ENCODE measurements around the gene MYO15A. TPM values are rescaled to one million over a fixed set of nuclear protein-coding genes. Genes with fewer than 3 reads are reported as not detected.
A peak's percentile ranks its signal among the peaks of the same experiment; 100 is the strongest.

MYO15A gene
- polyA plus RNA-seq, 1 donor (not counting 4 experiments of a cell fraction or from before 2014, with no cell fraction given): 0.20 TPM

DNA sequence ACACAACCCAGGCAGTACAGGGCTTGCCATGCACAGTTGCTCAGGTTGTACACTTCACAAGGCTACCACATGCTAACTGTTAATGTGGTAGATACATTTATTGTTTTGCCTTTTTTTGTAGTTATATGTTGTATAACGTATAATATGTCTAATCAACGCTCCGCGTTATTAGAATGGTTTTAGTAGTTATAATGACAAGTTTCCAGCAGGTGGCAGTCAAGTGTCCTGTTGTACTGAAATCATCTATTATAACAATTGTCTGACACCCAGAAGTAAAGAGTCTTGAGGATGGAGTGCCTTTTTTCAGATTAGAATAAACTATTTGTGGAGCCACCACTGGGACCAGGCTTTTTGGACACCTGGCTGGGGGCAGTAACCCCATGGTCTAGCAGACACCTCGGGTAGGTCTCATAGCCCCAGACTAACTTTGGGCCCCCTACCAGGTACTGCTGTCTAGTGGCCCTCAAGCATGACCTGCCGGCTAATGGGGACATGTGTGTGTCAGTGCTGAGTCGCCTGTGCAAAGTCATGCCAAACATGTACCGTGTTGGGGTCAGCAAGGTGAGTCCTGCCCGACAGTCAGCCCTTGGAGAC lies 32.8 kb downstream of the MYO15A start:
- DNase-seq (ENCODE audit: low read depth, low spot score): no peak

DNA sequence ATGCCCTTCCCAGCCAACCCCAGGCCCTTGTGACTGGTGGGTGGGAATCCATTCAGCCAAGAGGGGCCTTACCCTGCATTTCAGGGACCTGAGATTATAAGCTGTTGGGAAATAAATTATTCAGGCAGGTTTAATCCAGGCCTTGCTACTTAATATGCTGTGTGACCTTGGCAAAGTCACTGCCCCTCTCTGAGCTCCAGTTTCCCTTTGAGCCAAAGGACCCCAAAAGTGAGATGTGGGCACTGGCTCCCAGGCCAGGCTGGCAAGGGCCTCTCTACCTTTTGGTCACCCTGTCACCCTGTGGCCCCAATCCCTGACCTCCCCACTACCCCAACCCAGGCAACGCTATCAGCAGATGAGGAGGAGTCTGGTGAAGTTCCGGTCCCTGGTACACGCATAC lies 33.9 kb downstream of the MYO15A start:
- Histone ChIP-seq H3K27me3 (ENCODE audit: control insufficient read depth, extremely low read depth, insufficient read depth, low read length) (peaks cover 11% of the 10 kb centered on the region), H3K27ac (ENCODE audit: control insufficient read depth, insufficient read depth, low read length) (no peak overlapping the region), H2AFZ (ENCODE audit: control insufficient read depth, low read length) (no peak overlapping the region), H3K9me1 (ENCODE audit: control insufficient read depth, extremely low read depth, insufficient read depth, low read length) (no peaks in the 10 kb centered on the region), H3K79me2 (ENCODE audit: control insufficient read depth, insufficient read depth, low read length) (no peaks in the 10 kb centered on the region), H4K20me1 (ENCODE audit: control insufficient read depth, extremely low read depth, insufficient read depth, low read length) (no peaks in the 10 kb centered on the region), H3K4me1 (ENCODE audit: control insufficient read depth, extremely low read depth, insufficient read depth, low read length) (no peaks in the 10 kb centered on the region), H3K36me3 (ENCODE audit: control insufficient read depth in 2 of 2, extremely low read depth in 1 of 2, insufficient read depth in 2 of 2, low read length in 2 of 2) (no peaks in the 10 kb centered on the region), H3K4me3 (ENCODE audit: control insufficient read depth in 2 of 3, extremely low read depth in 1 of 3, insufficient read depth in 2 of 3, low read depth in 1 of 3, low read length in 3 of 3) (no peak overlapping the region), H3K9me3 (ENCODE audit: control insufficient read depth, low read depth, low read length) (no peaks in the 10 kb centered on the region), H3K4me2 (ENCODE audit: control insufficient read depth, extremely low read depth, insufficient read depth, low read depth, low read length) (no peak overlapping the region), H3K9ac (ENCODE audit: control insufficient read depth, extremely low read depth, insufficient read depth, low read length) (no peak overlapping the region)
- DNase-seq (ENCODE audit: low read depth, low spot score) (no peak), FAIRE-seq (no peak)
- dilution Hi-C loops (cut with MboI; ENCODE audit: extremely low pct_ligation_motif_present, low sequenced_read_pairs): no loop called here
- TF ChIP-seq EZH2 (IDR thresholded peaks at IDR 0.05; ENCODE audit: low read length): no peak
- TF ChIP-seq, protein P1, sequence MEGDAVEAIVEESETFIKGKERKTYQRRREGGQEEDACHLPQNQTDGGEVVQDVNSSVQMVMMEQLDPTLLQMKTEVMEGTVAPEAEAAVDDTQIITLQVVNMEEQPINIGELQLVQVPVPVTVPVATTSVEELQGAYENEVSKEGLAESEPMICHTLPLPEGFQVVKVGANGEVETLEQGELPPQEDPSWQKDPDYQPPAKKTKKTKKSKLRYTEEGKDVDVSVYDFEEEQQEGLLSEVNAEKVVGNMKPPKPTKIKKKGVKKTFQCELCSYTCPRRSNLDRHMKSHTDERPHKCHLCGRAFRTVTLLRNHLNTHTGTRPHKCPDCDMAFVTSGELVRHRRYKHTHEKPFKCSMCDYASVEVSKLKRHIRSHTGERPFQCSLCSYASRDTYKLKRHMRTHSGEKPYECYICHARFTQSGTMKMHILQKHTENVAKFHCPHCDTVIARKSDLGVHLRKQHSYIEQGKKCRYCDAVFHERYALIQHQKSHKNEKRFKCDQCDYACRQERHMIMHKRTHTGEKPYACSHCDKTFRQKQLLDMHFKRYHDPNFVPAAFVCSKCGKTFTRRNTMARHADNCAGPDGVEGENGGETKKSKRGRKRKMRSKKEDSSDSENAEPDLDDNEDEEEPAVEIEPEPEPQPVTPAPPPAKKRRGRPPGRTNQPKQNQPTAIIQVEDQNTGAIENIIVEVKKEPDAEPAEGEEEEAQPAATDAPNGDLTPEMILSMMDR (optimal IDR thresholded peaks at IDR 0.05 in 1 of 3, IDR thresholded peaks at IDR 0.05 in 1 of 3, conservative IDR thresholded peaks at IDR 0.05 in 1 of 3; ENCODE audit: extremely low read depth in 1 of 3, insufficient read depth in 2 of 3, low read length in 3 of 3): no peak

More for the DNA sequence above, 32.8 kb downstream of the MYO15A start:
- Histone ChIP-seq H3K4me3 (ENCODE audit: control insufficient read depth in 2 of 3, extremely low read depth in 1 of 3, insufficient read depth in 2 of 3, low read depth in 1 of 3, low read length in 3 of 3) (no peak overlapping the region), H2AFZ (ENCODE audit: control insufficient read depth, low read length) (no peak overlapping the region), H3K27me3 (ENCODE audit: control insufficient read depth, extremely low read depth, insufficient read depth, low read length) (peaks cover 11% of the 10 kb centered on the region), H3K27ac (ENCODE audit: control insufficient read depth, insufficient read depth, low read length) (no peak overlapping the region), H3K9me1 (ENCODE audit: control insufficient read depth, extremely low read depth, insufficient read depth, low read length) (no peaks in the 10 kb centered on the region), H4K20me1 (ENCODE audit: control insufficient read depth, extremely low read depth, insufficient read depth, low read length) (no peaks in the 10 kb centered on the region), H3K4me2 (ENCODE audit: control insufficient read depth, extremely low read depth, insufficient read depth, low read depth, low read length) (no peak overlapping the region), H3K79me2 (ENCODE audit: control insufficient read depth, insufficient read depth, low read length) (no peaks in the 10 kb centered on the region), H3K9ac (ENCODE audit: control insufficient read depth, extremely low read depth, insufficient read depth, low read length) (no peak overlapping the region), H3K36me3 (ENCODE audit: control insufficient read depth in 2 of 2, extremely low read depth in 1 of 2, insufficient read depth in 2 of 2, low read length in 2 of 2) (no peaks in the 10 kb centered on the region), H3K9me3 (ENCODE audit: control insufficient read depth, low read depth, low read length) (no peaks in the 10 kb centered on the region), H3K4me1 (ENCODE audit: control insufficient read depth, extremely low read depth, insufficient read depth, low read length) (no peaks in the 10 kb centered on the region)
- dilution Hi-C loops (cut with MboI; ENCODE audit: extremely low pct_ligation_motif_present, low sequenced_read_pairs): no loop called here
- peak; percentile 67 for FAIRE-seq
- TF ChIP-seq, protein P1 (optimal IDR thresholded peaks at IDR 0.05 in 1 of 3, IDR thresholded peaks at IDR 0.05 in 1 of 3, conservative IDR thresholded peaks at IDR 0.05 in 1 of 3; ENCODE audit: extremely low read depth in 1 of 3, insufficient read depth in 2 of 3, low read length in 3 of 3): peak; percentile 0 to 45 (median 35)
- TF ChIP-seq EZH2 (IDR thresholded peaks at IDR 0.05; ENCODE audit: low read length): no peak

Measured in keratinocyte (primary cell).